OCI-LY7 (cell line): ENCODE data around the gene CIDEA.

Source experiments
- CTCF ChIP-seq: fragments of 200-600 bp; sonication (generic); conservative IDR thresholded peaks from 2 replicates; pipeline ENCODE4 v1.5.1; 2014; ENCODE audit warnings: mild to moderate bottlenecking, antibody characterized with exemption, low read length, moderate library complexity, mixed read lengths
- EZH2phosphoT487 ChIP-seq: fragments of 200-600 bp; sonication (generic); IDR thresholded peaks from 2 replicates; pipeline ENCODE4 v1.6.1; 2018; ENCODE audit warnings: low read depth, borderline replicate concordance, mild to moderate bottlenecking, mixed run types, antibody characterized with exemption, low read length, moderate library complexity, mixed read lengths

- no peak for TF ChIP-seq EZH2phosphoT487
- no peak for TF ChIP-seq CTCF
Observed at GRCh38 chr18:12301263-12302005, 47.3 kb downstream of the CIDEA start.
